Glutamatergic neuron (in vitro differentiated cells): Measurements from ENCODE around the gene SPINDOC. TPM values are rescaled to one million over a fixed set of nuclear protein-coding genes. Genes with fewer than 3 reads are reported as not detected.

Experiments used
- DNase-seq: peaks from one replicate; pipeline ENCODE4 v3.0.0; 2022
- H3K27ac Mint-ChIP-seq: one replicate; pipeline ENCODE4 v1.8.0; 2020; ENCODE audit warnings: mild to moderate bottlenecking, mixed read lengths, inconsistent platforms; ENCODE audit not compliant: unreplicated experiment
- H3K27me3 Mint-ChIP-seq: one replicate; pipeline ENCODE4 v1.8.0; 2020; ENCODE audit warnings: mild to moderate bottlenecking, moderate library complexity, mixed read lengths, inconsistent platforms; ENCODE audit not compliant: unreplicated experiment
- H3K36me3 Mint-ChIP-seq: one replicate; pipeline ENCODE4 v1.8.0; 2020; ENCODE audit warnings: mild to moderate bottlenecking, mixed read lengths, inconsistent platforms; ENCODE audit not compliant: unreplicated experiment
- H3K4me1 Mint-ChIP-seq: one replicate; pipeline ENCODE4 v1.8.0; 2020; ENCODE audit warnings: mild to moderate bottlenecking, low read depth, mixed read lengths, inconsistent platforms; ENCODE audit not compliant: unreplicated experiment
- H3K4me3 Mint-ChIP-seq: one replicate; pipeline ENCODE4 v1.8.0; 2020; ENCODE audit warnings: mild to moderate bottlenecking, mixed read lengths, inconsistent platforms; ENCODE audit not compliant: unreplicated experiment
- H3K9me3 Mint-ChIP-seq: one replicate; pipeline ENCODE4 v1.8.0; 2020; ENCODE audit warnings: mild to moderate bottlenecking, moderate library complexity, mixed read lengths, inconsistent platforms; ENCODE audit not compliant: unreplicated experiment
- total RNA-seq: library from RNA; stranded (reverse); fragmentation: NEBNext Ultra II Directional; extraction: Animal tissue kit (Norgen Biotek cat#: 25700); gene quantifications from one replicate; pipeline ENCODE4 v1.2.1, GENCODE V29; 2021; ENCODE audit not compliant: unreplicated experiment
- TF ChIP-seq, protein P1 (sequence below): fragments of 200-600 bp; sonication (generic); IDR thresholded peaks from one replicate; pipeline ENCODE4 v1.5.0; 2021; ENCODE audit not compliant: partially characterized antibody, unreplicated experiment

SPINDOC gene
- total RNA-seq, 1 donor from 2014 or later: 83.7 TPM

DNA sequence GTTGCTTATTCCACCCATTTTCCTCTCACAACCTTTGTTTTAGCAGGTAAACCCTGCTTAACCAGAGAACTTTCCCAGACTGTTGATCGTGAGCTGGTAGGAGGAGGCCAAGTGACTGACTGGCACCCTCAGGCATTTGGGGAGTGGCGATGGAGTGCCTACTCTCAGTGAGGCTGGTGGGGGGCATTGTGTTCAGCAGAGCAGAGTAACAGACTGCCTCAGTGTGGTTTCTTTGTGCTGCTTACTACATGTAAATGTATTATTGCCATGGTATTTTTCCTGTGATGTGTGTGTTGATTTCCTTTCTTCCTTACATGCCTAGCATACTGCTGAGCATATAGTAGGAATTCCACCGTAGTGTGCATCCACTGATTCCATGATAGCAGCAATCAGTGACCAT, 28.3 kb downstream of the SPINDOC start:
- peaks cover 43% of the 10 kb centered on the region for H3K4me1 Mint-ChIP-seq
- peaks cover 18% of the 10 kb centered on the region for H3K9me3 Mint-ChIP-seq
- peak overlapping the region; percentile 29 for H3K27ac Mint-ChIP-seq
- TF ChIP-seq, protein P1, sequence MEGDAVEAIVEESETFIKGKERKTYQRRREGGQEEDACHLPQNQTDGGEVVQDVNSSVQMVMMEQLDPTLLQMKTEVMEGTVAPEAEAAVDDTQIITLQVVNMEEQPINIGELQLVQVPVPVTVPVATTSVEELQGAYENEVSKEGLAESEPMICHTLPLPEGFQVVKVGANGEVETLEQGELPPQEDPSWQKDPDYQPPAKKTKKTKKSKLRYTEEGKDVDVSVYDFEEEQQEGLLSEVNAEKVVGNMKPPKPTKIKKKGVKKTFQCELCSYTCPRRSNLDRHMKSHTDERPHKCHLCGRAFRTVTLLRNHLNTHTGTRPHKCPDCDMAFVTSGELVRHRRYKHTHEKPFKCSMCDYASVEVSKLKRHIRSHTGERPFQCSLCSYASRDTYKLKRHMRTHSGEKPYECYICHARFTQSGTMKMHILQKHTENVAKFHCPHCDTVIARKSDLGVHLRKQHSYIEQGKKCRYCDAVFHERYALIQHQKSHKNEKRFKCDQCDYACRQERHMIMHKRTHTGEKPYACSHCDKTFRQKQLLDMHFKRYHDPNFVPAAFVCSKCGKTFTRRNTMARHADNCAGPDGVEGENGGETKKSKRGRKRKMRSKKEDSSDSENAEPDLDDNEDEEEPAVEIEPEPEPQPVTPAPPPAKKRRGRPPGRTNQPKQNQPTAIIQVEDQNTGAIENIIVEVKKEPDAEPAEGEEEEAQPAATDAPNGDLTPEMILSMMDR: no peak
- peaks cover 17% of the 10 kb centered on the region for H3K27me3 Mint-ChIP-seq
- H3K36me3 Mint-ChIP-seq: no peaks in the 10 kb centered on the region
- H3K4me3 Mint-ChIP-seq: peak overlapping the region; percentile 92
- no peak for DNase-seq

DNA sequence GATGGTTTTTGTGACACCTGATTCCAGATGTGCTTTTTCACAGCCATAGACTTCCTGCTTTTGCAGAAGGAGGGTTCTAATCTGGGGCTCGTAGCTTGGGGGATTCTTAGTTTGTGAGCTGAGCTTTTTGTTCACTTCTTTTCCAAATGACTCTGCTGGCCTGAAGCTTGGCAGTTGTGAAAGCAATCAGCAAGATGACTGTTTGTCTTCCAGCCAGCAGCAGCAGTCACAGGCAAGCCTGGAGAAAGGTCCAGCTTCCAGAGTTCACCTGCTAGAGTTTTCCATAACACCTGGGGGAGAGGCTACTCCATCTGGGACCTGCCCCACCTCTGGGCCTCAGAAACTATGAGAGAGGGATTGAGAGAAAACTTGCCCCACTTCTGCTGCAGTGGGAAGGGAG, 29.8 kb downstream of the SPINDOC start:
- H3K4me1 Mint-ChIP-seq: peaks cover 50% of the 10 kb centered on the region
- peak overlapping the region; percentile 72 for H3K4me3 Mint-ChIP-seq
- peaks cover 17% of the 10 kb centered on the region for H3K9me3 Mint-ChIP-seq
- no peak for DNase-seq
- H3K27me3 Mint-ChIP-seq: peaks cover 14% of the 10 kb centered on the region
- H3K36me3 Mint-ChIP-seq: no peaks in the 10 kb centered on the region
- TF ChIP-seq, protein P1: no peak
- H3K27ac Mint-ChIP-seq: peak overlapping the region; percentile 11

DNA sequence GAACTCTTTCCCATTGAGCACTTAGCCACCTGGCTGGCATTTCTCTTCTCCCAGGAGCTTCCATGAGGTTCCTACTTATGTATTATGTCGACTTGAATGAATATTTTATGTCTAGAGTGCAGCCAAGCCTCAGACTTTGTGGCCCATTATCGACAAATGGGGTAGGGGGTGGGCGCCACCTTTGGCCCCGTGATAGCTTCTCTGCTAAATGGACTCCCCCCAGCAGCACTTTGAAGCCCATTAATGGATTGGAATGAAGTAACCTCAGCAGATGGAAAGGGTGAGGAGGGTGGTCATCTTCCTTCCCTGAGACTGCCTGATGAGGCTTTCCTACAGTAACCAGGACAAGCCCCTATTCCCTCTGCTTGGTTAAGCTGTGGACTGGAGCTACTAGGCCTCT, 31.6 kb downstream of the SPINDOC start:
- Mint-ChIP-seq H3K4me3 (peak overlapping the region; percentile 41), H3K27me3 (peaks cover 11% of the 10 kb centered on the region), H3K9me3 (peaks cover 11% of the 10 kb centered on the region), H3K4me1 (peaks cover 49% of the 10 kb centered on the region), H3K27ac (peak overlapping the region; percentile 85), H3K36me3 (no peaks in the 10 kb centered on the region)
- TF ChIP-seq, protein P1: no peak
- DNase-seq: peak; percentile 46

DNA sequence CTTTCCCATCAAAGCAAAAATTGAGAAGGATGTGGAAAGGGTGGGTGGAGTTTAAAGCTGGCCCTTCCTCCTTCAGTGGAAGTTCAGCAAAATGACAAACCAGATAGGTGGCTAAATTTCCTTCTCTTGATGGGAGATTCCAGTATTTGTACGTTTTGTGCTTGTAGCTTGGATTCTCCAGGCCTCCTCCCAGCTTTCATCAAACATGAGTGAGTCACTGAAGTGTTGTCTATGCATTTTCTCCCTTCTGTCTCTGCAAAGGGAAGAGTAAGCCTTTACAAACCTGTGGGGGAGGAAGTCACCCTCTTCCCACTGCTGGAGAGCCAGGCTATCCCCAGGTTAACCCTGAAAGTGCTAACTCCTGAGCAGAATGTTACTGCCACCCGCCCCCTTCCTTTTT, 32.0 kb downstream of the SPINDOC start:
- Mint-ChIP-seq H3K27ac (peak overlapping the region; percentile 85), H3K4me3 (no peak overlapping the region), H3K27me3 (peaks cover 6% of the 10 kb centered on the region), H3K36me3 (no peaks in the 10 kb centered on the region), H3K9me3 (peaks cover 7% of the 10 kb centered on the region), H3K4me1 (peaks cover 48% of the 10 kb centered on the region)
- no peak for DNase-seq
- TF ChIP-seq, protein P1: no peak

DNA sequence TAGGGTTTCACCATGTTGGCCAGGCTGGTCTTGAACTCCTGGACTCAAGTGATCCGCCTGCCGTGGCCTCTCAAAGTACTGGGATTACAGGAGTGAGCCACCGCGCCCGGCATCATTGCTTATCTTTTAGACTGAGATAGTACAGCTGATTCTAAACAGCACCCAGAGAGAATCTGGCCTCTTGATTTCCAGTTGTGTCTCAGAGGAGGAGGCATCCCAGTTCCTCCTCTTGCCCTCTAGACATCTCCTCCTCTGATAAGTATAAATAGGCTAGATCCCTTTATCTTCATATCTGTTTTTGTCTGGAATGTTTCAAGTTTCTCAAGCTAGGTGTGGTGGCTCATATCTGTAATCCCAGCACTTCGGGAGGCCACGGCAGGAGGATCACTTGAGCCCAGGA, 32.7 kb downstream of the SPINDOC start:
- peak overlapping the region; percentile 60 for H3K4me3 Mint-ChIP-seq
- peaks cover 42% of the 10 kb centered on the region for H3K4me1 Mint-ChIP-seq
- no peaks in the 10 kb centered on the region for H3K36me3 Mint-ChIP-seq
- peak overlapping the region; percentile 31 for H3K27ac Mint-ChIP-seq
- H3K9me3 Mint-ChIP-seq: peaks cover 6% of the 10 kb centered on the region
- DNase-seq: no peak
- H3K27me3 Mint-ChIP-seq: peaks cover 6% of the 10 kb centered on the region
- TF ChIP-seq, protein P1: no peak
